Measurements from ENCODE around the gene CENPN.

The CENPN gene

GRCh38 chr16:81070979-81071378 is 64.0 kb downstream of the CENPN start:
- H3K4me3 Mint-ChIP-seq, result no peak overlapping the region
- peaks cover 9% of the 10 kb centered on the region for H3K27me3 Mint-ChIP-seq (ENCODE audit: low read depth)
- H3K36me3 Mint-ChIP-seq (ENCODE audit: low read depth), result no peaks in the 10 kb centered on the region
- H3K27ac Mint-ChIP-seq, result no peak overlapping the region
- peaks cover 6% of the 10 kb centered on the region for H3K4me1 Mint-ChIP-seq (ENCODE audit: low read depth)
- H3K9me3 Mint-ChIP-seq, result no peaks in the 10 kb centered on the region

GRCh38 chr16:81071805-81072204 is 64.8 kb downstream of the CENPN start:
- Mint-ChIP-seq H3K36me3 (ENCODE audit: low read depth) (no peaks in the 10 kb centered on the region), H3K4me1 (ENCODE audit: low read depth) (peaks cover 6% of the 10 kb centered on the region), H3K27me3 (ENCODE audit: low read depth) (peaks cover 9% of the 10 kb centered on the region), H3K9me3 (no peaks in the 10 kb centered on the region), H3K4me3 (no peak overlapping the region), H3K27ac (no peak overlapping the region)

GRCh38 chr16:81073560-81074330 is 66.7 kb downstream of the CENPN start:
- Mint-ChIP-seq H3K27ac (no peak overlapping the region), H3K27me3 (ENCODE audit: low read depth) (peaks cover 9% of the 10 kb centered on the region), H3K36me3 (ENCODE audit: low read depth) (no peaks in the 10 kb centered on the region), H3K9me3 (no peaks in the 10 kb centered on the region), H3K4me3 (no peak overlapping the region), H3K4me1 (ENCODE audit: low read depth) (peaks cover 4% of the 10 kb centered on the region)

- Mint-ChIP-seq H3K36me3 (ENCODE audit: low read depth) (no peaks in the 10 kb centered on the region), H3K27me3 (ENCODE audit: low read depth) (peaks cover 5% of the 10 kb centered on the region), H3K9me3 (no peaks in the 10 kb centered on the region), H3K27ac (no peak overlapping the region), H3K4me1 (ENCODE audit: low read depth) (peaks cover 4% of the 10 kb centered on the region), H3K4me3 (no peak overlapping the region)
These were observed 69.6 kb downstream of the CENPN start for GRCh38 chr16:81076566-81077075.

GRCh38 chr16:81077076-81077940 is 70.3 kb downstream of the CENPN start, which contains the start of gene C16orf46:
Gene C16orf46, minus strand, starts transcription at chr16:81077238. Its CDS starts 13,283 bp downstream, at chr16:81063955.
- H3K36me3 Mint-ChIP-seq (ENCODE audit: low read depth), result no peaks in the 10 kb centered on the region
- no peak within 1 kb of the TSS for H3K4me3 Mint-ChIP-seq
- H3K27me3 Mint-ChIP-seq (ENCODE audit: low read depth), result peaks cover 5% of the 10 kb centered on the region
- H3K4me1 Mint-ChIP-seq (ENCODE audit: low read depth), result peaks cover 4% of the 10 kb centered on the region
- no peaks in the 10 kb centered on the region for H3K9me3 Mint-ChIP-seq
- H3K27ac Mint-ChIP-seq, result no peak within 1 kb of the TSS

GRCh38 chr16:81080233-81080632 is 73.2 kb downstream of the CENPN start:
- Mint-ChIP-seq H3K27ac (no peak overlapping the region), H3K36me3 (ENCODE audit: low read depth) (no peaks in the 10 kb centered on the region), H3K27me3 (ENCODE audit: low read depth) (no peaks in the 10 kb centered on the region), H3K9me3 (no peaks in the 10 kb centered on the region), H3K4me1 (ENCODE audit: low read depth) (peaks cover 4% of the 10 kb centered on the region), H3K4me3 (no peak overlapping the region)

- peaks cover 3% of the 10 kb centered on the region for H3K4me1 Mint-ChIP-seq (ENCODE audit: low read depth)
- no peaks in the 10 kb centered on the region for H3K9me3 Mint-ChIP-seq
- H3K4me3 Mint-ChIP-seq, result no peak overlapping the region
- H3K27me3 Mint-ChIP-seq (ENCODE audit: low read depth), result no peaks in the 10 kb centered on the region
- no peak overlapping the region for H3K27ac Mint-ChIP-seq
- H3K36me3 Mint-ChIP-seq (ENCODE audit: low read depth), result no peaks in the 10 kb centered on the region
These were observed 74.0 kb downstream of the CENPN start for GRCh38 chr16:81081014-81081413.

Measured in T-helper 1 cell treated with Interleukin-12 subunit alpha and Interleukin-12 subunit beta and Interleukin-4 antibody, amounts not matched to agents 30 μg/mL and 1 μg/mL, for 36 hours (primary cell).